GM04504 (cell line): Measurements from ENCODE around the gene KRT12.
"Not testable (repeated sequence)": the region's sequence is repeated elsewhere in the genome, so short reads cannot be mapped to it uniquely, and the experiment has no call there.

Experiments
- DNase-seq: peaks from one replicate; pipeline ENCODE4 v3.0.0-alpha.2; 2012; ENCODE audit warnings: low read depth

The KRT12 gene

DNA sequence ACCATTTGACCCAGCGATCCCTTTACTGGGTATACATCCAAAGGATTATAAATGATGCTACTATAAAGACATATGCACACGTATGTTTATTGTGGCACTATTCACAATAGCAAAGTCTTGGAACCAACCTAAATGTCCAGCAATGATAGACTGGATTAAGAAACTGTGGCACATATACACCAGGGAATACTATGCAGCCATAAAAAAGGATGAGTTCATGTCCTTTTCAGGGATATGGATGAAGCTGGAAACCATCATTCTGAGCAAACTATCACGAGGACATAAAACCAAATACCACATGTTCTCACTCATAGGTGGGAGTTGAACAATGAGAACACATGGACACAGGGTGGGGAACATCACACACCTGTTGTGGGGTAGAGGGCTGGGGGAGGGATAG, 52.4 kb downstream of the KRT12 start:
- DNase-seq: not testable (repeated sequence)

DNA sequence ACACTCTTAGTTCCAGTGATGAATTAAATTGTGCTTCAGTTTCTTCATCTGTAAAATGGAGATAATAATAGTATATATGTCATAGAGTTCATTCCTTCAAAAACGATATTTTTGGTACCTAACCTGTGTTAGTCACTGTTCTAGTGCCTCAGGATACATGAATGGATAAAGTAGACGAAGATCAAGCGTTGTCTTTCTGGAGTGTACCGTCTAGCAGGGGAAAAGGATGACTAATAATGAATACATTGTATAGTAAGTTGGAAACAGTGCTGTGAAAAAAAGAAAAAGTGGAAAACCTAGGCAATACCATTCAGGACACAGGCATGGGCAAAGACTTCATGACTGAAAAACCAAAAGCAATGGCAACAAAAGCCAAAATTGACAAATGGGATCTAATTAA, 53.2 kb downstream of the KRT12 start:
- no peak for DNase-seq

DNA sequence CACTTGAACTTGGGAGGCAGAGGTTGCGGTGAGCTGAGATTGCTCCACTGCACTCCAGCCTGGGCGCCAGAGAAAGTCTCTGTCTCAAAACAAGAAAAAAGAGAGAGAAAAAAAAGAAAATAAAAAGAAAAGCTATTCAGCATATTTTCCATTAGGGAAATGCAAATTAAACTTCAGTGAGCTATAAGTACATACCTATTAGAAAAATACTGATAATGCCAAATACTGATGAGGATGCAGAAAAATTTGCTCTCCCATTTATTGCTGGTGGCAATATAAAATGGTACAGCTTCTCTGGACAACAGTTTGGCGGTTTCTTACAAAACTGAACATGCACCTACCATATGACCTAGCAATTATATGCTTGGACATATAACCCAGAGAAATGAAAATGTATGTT, 54.4 kb downstream of the KRT12 start:
- DNase-seq: no peak
